Neural progenitor cell (in vitro differentiated cells): ENCODE measurements around the gene RPLP1. TPM values are rescaled to one million over a fixed set of nuclear protein-coding genes. Genes with fewer than 3 reads are reported as not detected.

ENCODE experiments used
- DNase-seq: peaks from one replicate; pipeline ENCODE4 v3.0.0-alpha.2; 2016; ENCODE audit warnings: low spot score
- H2AFZ ChIP-seq: fragments of 200-600 bp; sonication (generic); replicated peaks from 2 replicates; pipeline ENCODE4 v1.6.1; 2016; ENCODE audit warnings: antibody characterized with exemption
- H3F3A ChIP-seq: fragments of 200-600 bp; sonication (generic); 2 replicates; pipeline ENCODE4 v1.6.1; 2016; ENCODE audit warnings: antibody characterized with exemption, low read depth
- H3K27ac ChIP-seq: fragments of 200-600 bp; sonication (generic); 2 replicates; pipeline ENCODE4 v1.5.1; 2016; ENCODE audit warnings: mild to moderate bottlenecking
- H3K27me3 ChIP-seq: fragments of 200-600 bp; sonication (generic); 2 replicates; pipeline ENCODE4 v1.6.1; 2016; ENCODE audit warnings: mild to moderate bottlenecking, moderate library complexity
- H3K36me3 ChIP-seq: fragments of 200-600 bp; sonication (generic); 2 replicates; pipeline ENCODE4 v1.5.1; 2016
- H3K4me1 ChIP-seq: fragments of 200-600 bp; sonication (generic); 2 replicates; pipeline ENCODE4 v1.6.1; 2016; ENCODE audit warnings: mixed run types
- H3K4me2 ChIP-seq: fragments of 200-600 bp; sonication (generic); 2 replicates; pipeline ENCODE4 v1.6.1; 2016
- H3K4me3 ChIP-seq: fragments of 200-600 bp; sonication (generic); 2 replicates; pipeline ENCODE4 v1.5.1; 2016
- H3K79me2 ChIP-seq: fragments of 200-600 bp; sonication (generic); 2 replicates; pipeline ENCODE4 v1.6.1; 2016; ENCODE audit warnings: low read depth
- H3K9ac ChIP-seq: fragments of 200-600 bp; sonication (generic); 2 replicates; pipeline ENCODE4 v1.6.1; 2016
- H3K9me3 ChIP-seq: fragments of 200-600 bp; sonication (generic); 2 replicates; pipeline ENCODE4 v1.5.1; 2016; ENCODE audit warnings: low read depth
- H4K20me1 ChIP-seq: fragments of 200-600 bp; sonication (generic); 2 replicates; pipeline ENCODE4 v1.6.1; 2016; ENCODE audit warnings: low read depth
- H3K27ac Mint-ChIP-seq: 3 replicates; pipeline ENCODE4 v1.8.0; 2021; ENCODE audit warnings: mixed read lengths
- H3K27me3 Mint-ChIP-seq: 2 replicates; pipeline ENCODE4 v1.8.0; 2022; ENCODE audit warnings: low read depth, mild to moderate bottlenecking, inconsistent platforms, moderate library complexity, mixed read lengths; ENCODE audit not compliant: insufficient read depth
- H3K36me3 Mint-ChIP-seq: 3 replicates; pipeline ENCODE4 v1.8.0; 2021; ENCODE audit warnings: mixed read lengths
- H3K4me1 Mint-ChIP-seq: 3 replicates; pipeline ENCODE4 v1.8.0; 2021; ENCODE audit warnings: mixed read lengths
- H3K4me3 Mint-ChIP-seq: 3 replicates; pipeline ENCODE4 v1.8.0; 2021; ENCODE audit warnings: mild to moderate bottlenecking, moderate library complexity, mixed read lengths
- H3K9me3 Mint-ChIP-seq: 3 replicates; pipeline ENCODE4 v1.8.0; 2020; ENCODE audit warnings: mixed read lengths
- CTCF ChIP-seq: fragments of 200-600 bp; sonication (generic); IDR thresholded peaks from 2 replicates; pipeline ENCODE4 v1.5.1; 2017; ENCODE audit warnings: antibody characterized with exemption, mild to moderate bottlenecking
- EZH2 ChIP-seq: fragments of 200-600 bp; sonication (generic); IDR thresholded peaks from 2 replicates; pipeline ENCODE4 v1.6.1; 2017; ENCODE audit warnings: antibody characterized with exemption, mild to moderate bottlenecking, moderate library complexity
- EZH2phosphoT487 ChIP-seq: fragments of 200-600 bp; sonication (generic); IDR thresholded peaks from 2 replicates; pipeline ENCODE4 v1.6.1; 2017; ENCODE audit warnings: antibody characterized with exemption
- total RNA-seq: library from RNA; depleted of rRNA; stranded (reverse); fragments of >200 nt; gene quantifications from 2 replicates; pipeline ENCODE4 v1.2.3, GENCODE V29; 2015; ENCODE audit warnings: low replicate concordance

The RPLP1 gene
- total RNA-seq, 1 donor from 2014 or later, result 109 TPM

GRCh38 chr15:69478259-69478781 is 25.7 kb downstream of the RPLP1 start:
- peaks cover 8% of the 10 kb centered on the region for H3K4me1 Mint-ChIP-seq
- Histone ChIP-seq H3F3A (no peaks in the 10 kb centered on the region), H4K20me1 (no peaks in the 10 kb centered on the region), H3K27me3 (no peaks in the 10 kb centered on the region), H3K4me2 (no peak overlapping the region), H3K9ac (no peak overlapping the region), H3K27ac (no peak overlapping the region), H3K36me3 (no peaks in the 10 kb centered on the region), H3K4me1 (no peaks in the 10 kb centered on the region), H3K79me2 (no peaks in the 10 kb centered on the region), H2AFZ (no peak overlapping the region), H3K4me3 (no peak overlapping the region), H3K9me3 (peaks cover 3% of the 10 kb centered on the region)
- DNase-seq, result peak; percentile 88
- H3K27ac Mint-ChIP-seq, result no peak overlapping the region
- H3K36me3 Mint-ChIP-seq, result peaks cover 4% of the 10 kb centered on the region
- peaks cover 3% of the 10 kb centered on the region for H3K9me3 Mint-ChIP-seq
- TF ChIP-seq EZH2, result no peak
- peak; percentile 98 for TF ChIP-seq CTCF
- TF ChIP-seq EZH2phosphoT487, result no peak
- H3K4me3 Mint-ChIP-seq, result no peak overlapping the region
- H3K27me3 Mint-ChIP-seq, result peaks cover 12% of the 10 kb centered on the region

- H3K27me3 ChIP-seq, result no peaks in the 10 kb centered on the region
- no peak overlapping the region for H3K4me3 ChIP-seq
- TF ChIP-seq EZH2 (no peak), CTCF (no peak), EZH2phosphoT487 (no peak)
- Mint-ChIP-seq H3K4me1 (peaks cover 10% of the 10 kb centered on the region), H3K27me3 (peaks cover 10% of the 10 kb centered on the region), H3K4me3 (no peak overlapping the region), H3K36me3 (peaks cover 4% of the 10 kb centered on the region), H3K9me3 (peaks cover 3% of the 10 kb centered on the region), H3K27ac (no peak overlapping the region)
- no peak overlapping the region for H3K9ac ChIP-seq
- H3K27ac ChIP-seq, result no peak overlapping the region
- H3K4me1 ChIP-seq, result no peaks in the 10 kb centered on the region
- H4K20me1 ChIP-seq, result no peaks in the 10 kb centered on the region
- peaks cover 3% of the 10 kb centered on the region for H3K9me3 ChIP-seq
- H3K4me2 ChIP-seq, result no peak overlapping the region
- H3K79me2 ChIP-seq, result no peaks in the 10 kb centered on the region
- H2AFZ ChIP-seq, result no peak overlapping the region
- DNase-seq, result no peak
- no peaks in the 10 kb centered on the region for H3K36me3 ChIP-seq
- no peaks in the 10 kb centered on the region for H3F3A ChIP-seq
These were observed 26.5 kb downstream of the RPLP1 start for GRCh38 chr15:69479081-69479480.

GRCh38 chr15:69479971-69480370 is 27.4 kb downstream of the RPLP1 start:
- peaks cover 3% of the 10 kb centered on the region for H3K9me3 ChIP-seq
- H3K36me3 ChIP-seq, result no peaks in the 10 kb centered on the region
- H3K9ac ChIP-seq, result no peak overlapping the region
- peaks cover 4% of the 10 kb centered on the region for H3K36me3 Mint-ChIP-seq
- peaks cover 10% of the 10 kb centered on the region for H3K4me1 Mint-ChIP-seq
- DNase-seq, result no peak
- peaks cover 11% of the 10 kb centered on the region for H3K27me3 Mint-ChIP-seq
- H3F3A ChIP-seq, result no peaks in the 10 kb centered on the region
- no peak overlapping the region for H3K4me3 ChIP-seq
- H2AFZ ChIP-seq, result no peak overlapping the region
- H3K27ac Mint-ChIP-seq, result no peak overlapping the region
- no peaks in the 10 kb centered on the region for H3K27me3 ChIP-seq
- no peaks in the 10 kb centered on the region for H4K20me1 ChIP-seq
- no peaks in the 10 kb centered on the region for H3K79me2 ChIP-seq
- TF ChIP-seq CTCF (no peak), EZH2phosphoT487 (no peak), EZH2 (no peak)
- no peak overlapping the region for H3K4me2 ChIP-seq
- no peak overlapping the region for H3K27ac ChIP-seq
- peaks cover 3% of the 10 kb centered on the region for H3K9me3 Mint-ChIP-seq
- no peaks in the 10 kb centered on the region for H3K4me1 ChIP-seq
- no peak overlapping the region for H3K4me3 Mint-ChIP-seq
